Activated CD4-positive, alpha-beta memory T cell treated with anti-CD3 and anti-CD28 coated beads for 36 hours (primary cell): Measurements from ENCODE around the gene ANKRD52. TPM values are rescaled to one million over a fixed set of nuclear protein-coding genes. Genes with fewer than 3 reads are reported as not detected.
"Not testable (repeated sequence)": the region's sequence is repeated elsewhere in the genome, so short reads cannot be mapped to it uniquely, and the experiment has no call there.

Experiments
- CTCF ChIA-PET: fragments of 350-600 bp; sonication (Branson Sonifier 250); formaldehyde crosslinking; loops from one replicate; lab custom pipeline; 2021; ENCODE audit warnings: antibody characterized with exemption, inconsistent platforms; lab: Charles Lee
- POLR2A ChIA-PET: fragments of 350-600 bp; sonication (Branson Sonifier 250); formaldehyde crosslinking; loops from one replicate; lab custom pipeline; 2021; ENCODE audit warnings: antibody characterized with exemption; lab: Charles Lee
- DNase-seq: peaks from one replicate; pipeline ENCODE4 v3.0.0-alpha.2; 2020
- H3K27ac Mint-ChIP-seq: one replicate; pipeline ENCODE4 v1.8.0; 2021; ENCODE audit warnings: mixed read lengths
- H3K27me3 Mint-ChIP-seq: one replicate; pipeline ENCODE4 v1.8.0; 2021; ENCODE audit warnings: mixed read lengths
- H3K36me3 Mint-ChIP-seq: one replicate; pipeline ENCODE4 v1.8.0; 2021; ENCODE audit warnings: mixed read lengths
- H3K4me1 Mint-ChIP-seq: one replicate; pipeline ENCODE4 v1.8.0; 2021; ENCODE audit warnings: low read depth, mixed read lengths
- H3K4me3 Mint-ChIP-seq: one replicate; pipeline ENCODE4 v1.8.0; 2021; ENCODE audit warnings: mild to moderate bottlenecking, mixed read lengths
- H3K9me3 Mint-ChIP-seq: one replicate; pipeline ENCODE4 v1.8.0; 2021; ENCODE audit warnings: mixed read lengths
- intact Hi-C: fragments of 100-400 bp; cut with micrococcal nuclease; formaldehyde crosslinking; loops from one replicate; pipeline ENCODE4 v1.15.1; 2023
- total RNA-seq, 2 experiments: library from RNA; stranded (reverse); gene quantifications; one replicate each; pipeline ENCODE4 v1.2.3, GENCODE V29; 2021

Gene ANKRD52
- total RNA-seq, 2 experiments from 2014 or later: 34.1 to 37.0 TPM

- intact Hi-C loops: loop anchor here (2.0 kb wide), 1 partner anchor 75 kb away; no protein-coding TSS in a partner anchor
- Mint-ChIP-seq H3K27ac (no peak overlapping the region), H3K4me3 (peak overlapping the region; percentile 88), H3K27me3 (no peaks in the 10 kb centered on the region), H3K9me3 (no peaks in the 10 kb centered on the region), H3K4me1 (peaks cover 20% of the 10 kb centered on the region), H3K36me3 (peaks cover 5% of the 10 kb centered on the region)
- CTCF ChIA-PET: interaction anchor here (1.2 to 2.4 kb wide), 10 partner anchors 11 to 197 kb away, joined by 3 to 21 read pairs (median 6); partner anchors contain the start of genes ANKRD52, CNPY2 and SMARCC2
- no peak for DNase-seq
- POLR2A ChIA-PET: interaction anchor here (1.1 to 1.6 kb wide), 3 partner anchors 9 to 49 kb away, joined by 3 to 4 read pairs (median 4); partner anchors contain the start of genes ANKRD52 and CNPY2
Observed at GRCh38 chr12:56267443-56268071, 9.4 kb upstream of the ANKRD52 start.

- no peaks in the 10 kb centered on the region for H3K27me3 Mint-ChIP-seq
- peak within 1 kb of the TSS; percentile 79 for H3K27ac Mint-ChIP-seq
- H3K4me3 Mint-ChIP-seq: peak within 1 kb of the TSS; percentile 88
- H3K36me3 Mint-ChIP-seq: peaks cover 5% of the 10 kb centered on the region
- intact Hi-C loops: loop anchor here (1.0 to 2.0 kb wide), 4 partner anchors 9 to 201 kb away; partner anchors contain the start of genes ANKRD52, CS and SPRYD4
- POLR2A ChIA-PET: interaction anchor here (0.6 to 1.6 kb wide), 8 partner anchors 9 to 78 kb away, joined by 3 to 5 read pairs (median 4); partner anchors contain the start of genes ANKRD52, CNPY2 and RNF41
- no peaks in the 10 kb centered on the region for H3K9me3 Mint-ChIP-seq
- DNase-seq: peak; percentile 91
- CTCF ChIA-PET: interaction anchor here (0.6 to 2.4 kb wide), 17 partner anchors 10 to 519 kb away, joined by 3 to 21 read pairs (median 5); partner anchors contain the start of genes ANKRD52, CNPY2, SMARCC2 and ZC3H10
- peaks cover 20% of the 10 kb centered on the region for H3K4me1 Mint-ChIP-seq
Observed at GRCh38 chr12:56266693-56267442, 8.7 kb upstream of the ANKRD52 start, which contains the start of gene COQ10A. Gene COQ10A, plus strand, starts transcription at chr12:56266942. Its CDS starts 177 bp downstream, at chr12:56267119.

GRCh38 chr12:56266068-56266692, 8.0 kb upstream of the ANKRD52 start:
- H3K27me3 Mint-ChIP-seq: not testable (repeated sequence)
- peak overlapping the region; percentile 79 for H3K27ac Mint-ChIP-seq

GRCh38 chr12:56262955-56263354, 4.8 kb upstream of the ANKRD52 start:
- H3K4me1 Mint-ChIP-seq: peaks cover 26% of the 10 kb centered on the region
- H3K9me3 Mint-ChIP-seq, H3K36me3 Mint-ChIP-seq, H3K27ac Mint-ChIP-seq, H3K4me3 Mint-ChIP-seq, intact Hi-C loops, POLR2A ChIA-PET, H3K27me3 Mint-ChIP-seq: not testable (repeated sequence)
- CTCF ChIA-PET: interaction anchor here (0.7 to 1.2 kb wide), 4 partner anchors 14 to 53 kb away, joined by 3 to 4 read pairs (median 3); partner anchors contain the start of gene CNPY2
- peak; percentile 45 for DNase-seq

More at GRCh38 chr12:56266068-56266692, 8.0 kb upstream of the ANKRD52 start:
- H3K4me3 Mint-ChIP-seq: peak overlapping the region; percentile 88
- H3K4me1 Mint-ChIP-seq: peaks cover 20% of the 10 kb centered on the region
- ChIA-PET CTCF (interaction anchor here (0.6 to 2.4 kb wide), 16 partner anchors 9 to 519 kb away, joined by 3 to 21 read pairs (median 4); partner anchors contain the start of genes ANKRD52, CNPY2, SMARCC2 and ZC3H10), POLR2A (interaction anchor here (0.6 to 1.6 kb wide), 8 partner anchors 10 to 78 kb away, joined by 3 to 5 read pairs (median 3); partner anchors contain the start of genes CNPY2, RNF41 and SMARCC2)
- H3K36me3 Mint-ChIP-seq, H3K9me3 Mint-ChIP-seq, DNase-seq: not testable (repeated sequence)
- intact Hi-C loops: loop anchor here (1.0 to 2.0 kb wide), 4 partner anchors 8 to 202 kb away; partner anchors contain the start of genes ANKRD52, CS and SPRYD4

GRCh38 chr12:56261503-56262232, 3.5 kb upstream of the ANKRD52 start:
- POLR2A ChIA-PET: no interaction called here
- Mint-ChIP-seq H3K27me3 (no peaks in the 10 kb centered on the region), H3K36me3 (no peaks in the 10 kb centered on the region), H3K9me3 (no peaks in the 10 kb centered on the region), H3K4me3 (no peak overlapping the region), H3K27ac (no peak overlapping the region), H3K4me1 (peaks cover 23% of the 10 kb centered on the region)
- CTCF ChIA-PET: no interaction called here
- DNase-seq: no peak
- intact Hi-C loops: no loop called here

GRCh38 chr12:56260921-56261320, 2.7 kb upstream of the ANKRD52 start:
- POLR2A ChIA-PET: no interaction called here
- no peak overlapping the region for H3K4me3 Mint-ChIP-seq
- CTCF ChIA-PET: no interaction called here
- H3K27me3 Mint-ChIP-seq: no peaks in the 10 kb centered on the region
- H3K36me3 Mint-ChIP-seq: no peaks in the 10 kb centered on the region
- no peak for DNase-seq
- intact Hi-C loops: no loop called here
- no peak overlapping the region for H3K27ac Mint-ChIP-seq
- H3K9me3 Mint-ChIP-seq: no peaks in the 10 kb centered on the region
- peaks cover 24% of the 10 kb centered on the region for H3K4me1 Mint-ChIP-seq

- Mint-ChIP-seq H3K27me3 (no peaks in the 10 kb centered on the region), H3K4me1 (peaks cover 20% of the 10 kb centered on the region), H3K36me3 (no peaks in the 10 kb centered on the region), H3K4me3 (no peak overlapping the region), H3K27ac (no peak overlapping the region), H3K9me3 (no peaks in the 10 kb centered on the region)
- ChIA-PET CTCF (interaction anchor here (1.9 kb wide), 1 partner anchor 69 kb away, joined by 6 read pairs; no protein-coding TSS in a partner anchor), POLR2A (no interaction called here)
- no peak for DNase-seq
- intact Hi-C loops: no loop called here
Observed at GRCh38 chr12:56260380-56260779, 2.2 kb upstream of the ANKRD52 start.

- no peak for DNase-seq
- CTCF ChIA-PET: interaction anchor here (0.7 to 4.6 kb wide), 25 partner anchors 8 to 322 kb away, joined by 3 to 21 read pairs (median 6); partner anchors contain the start of genes COQ10A, ESYT1, IL23A and RNF41
- intact Hi-C loops: loop anchor here (1.0 to 5.0 kb wide), 5 partner anchors 7 to 140 kb away; partner anchors contain the start of genes COQ10A, NABP2, RNF41 and STAT2
- Mint-ChIP-seq H3K27ac (peak overlapping the region; percentile 81), H3K9me3 (no peaks in the 10 kb centered on the region), H3K36me3 (peaks cover 6% of the 10 kb centered on the region), H3K27me3 (no peaks in the 10 kb centered on the region), H3K4me1 (peaks cover 19% of the 10 kb centered on the region), H3K4me3 (peak overlapping the region; percentile 87)
- POLR2A ChIA-PET: interaction anchor here (1.0 to 1.8 kb wide), 6 partner anchors 9 to 141 kb away, joined by 3 to 10 read pairs (median 4); partner anchors contain the start of genes RNF41, SMARCC2, STAT2 and ZC3H10
Observed at GRCh38 chr12:56258820-56259183, 618 bp upstream of the ANKRD52 start.

GRCh38 chr12:56257491-56258067, 605 bp downstream of the ANKRD52 start:
- intact Hi-C loops: loop anchor here (1.0 to 5.0 kb wide), 5 partner anchors 9 to 138 kb away; partner anchors contain the start of genes COQ10A, NABP2, RNF41 and STAT2
- H3K27me3 Mint-ChIP-seq: no peaks in the 10 kb centered on the region

GRCh38 chr12:56257071-56257470, 1.1 kb downstream of the ANKRD52 start:
- Mint-ChIP-seq H3K4me3 (peak overlapping the region; percentile 87), H3K4me1 (peaks cover 19% of the 10 kb centered on the region), H3K36me3 (peaks cover 20% of the 10 kb centered on the region), H3K27me3 (no peaks in the 10 kb centered on the region), H3K27ac (peak overlapping the region; percentile 43), H3K9me3 (no peaks in the 10 kb centered on the region)
- intact Hi-C loops: loop anchor here (5.0 kb wide), 1 partner anchor 35 kb away; the partner anchor contains the start of genes NABP2 and RNF41
- POLR2A ChIA-PET: interaction anchor here (0.7 kb wide), 1 partner anchor 84 kb away, joined by 3 read pairs; no protein-coding TSS in a partner anchor
- CTCF ChIA-PET: interaction anchor here (0.9 to 4.6 kb wide), 7 partner anchors 10 to 207 kb away, joined by 3 to 21 read pairs (median 6); partner anchors contain the start of genes COQ10A, RNF41, SMARCC2 and ZC3H10
- no peak for DNase-seq

More at GRCh38 chr12:56257491-56258067, 605 bp downstream of the ANKRD52 start:
- ChIA-PET POLR2A (interaction anchor here (0.6 to 1.8 kb wide), 7 partner anchors 8 to 140 kb away, joined by 3 to 10 read pairs (median 4); partner anchors contain the start of genes RNF41, STAT2 and ZC3H10), CTCF (interaction anchor here (0.7 to 4.6 kb wide), 34 partner anchors 9 to 528 kb away, joined by 3 to 21 read pairs (median 5); partner anchors contain the start of genes CNPY2, COQ10A, ESYT1 and IL23A)
- Mint-ChIP-seq H3K4me3 (peak overlapping the region; percentile 87), H3K36me3 (peaks cover 17% of the 10 kb centered on the region), H3K27ac (peak overlapping the region; percentile 59), H3K4me1 (peaks cover 19% of the 10 kb centered on the region), H3K9me3 (no peaks in the 10 kb centered on the region)
- peak; percentile 15 for DNase-seq
